ENCODE measurements around the gene WWOX. TPM values are rescaled to one million over a fixed set of nuclear protein-coding genes. Genes with fewer than 3 reads are reported as not detected.
A peak's percentile ranks its signal among the peaks of the same experiment; 100 is the strongest.

Gene WWOX
- total RNA-seq, 4 donors from 2014 or later: 76.8 to 102 (median 83.6) TPM

- H3K9me3 ChIP-seq: no peaks in the 10 kb centered on the region
- TF ChIP-seq EP300 (IDR thresholded peaks at IDR 0.05) (no peak), POLR2A (IDR thresholded peaks at IDR 0.05) (no peak), CTCF (IDR thresholded peaks at IDR 0.05) (no peak)
- H3K4me3 ChIP-seq: no peak overlapping the region
- H3K36me3 ChIP-seq: no peaks in the 10 kb centered on the region
- H3K4me1 ChIP-seq: peaks cover 0 to 28% (median 11%) of the 10 kb centered on the region in 4 donors
- H3K27ac ChIP-seq: peak overlapping the region in 1 of 4 donors; percentile 3
- peak in 1 of 2 donors; percentile 40 for DNase-seq (ENCODE audit: low spot score in 2 of 2)
- 91 to 93% methylated on average over 1 of the region's 1 CpG for WGBS, 2 donors
- no peaks in the 10 kb centered on the region for H3K27me3 ChIP-seq
These were observed 1028.3 kb downstream of the WWOX start for GRCh38 chr16:79127766-79128165.

- no peaks in the 10 kb centered on the region for H3K36me3 ChIP-seq
- H3K4me3 ChIP-seq: no peak overlapping the region
- no peak for DNase-seq (ENCODE audit: low spot score in 2 of 2)
- no peaks in the 10 kb centered on the region for H3K27me3 ChIP-seq
- H3K27ac ChIP-seq: peak overlapping the region in 2 of 4 donors; percentile 48 to 72
- peaks cover 0 to 34% (median 13%) of the 10 kb centered on the region in 4 donors for H3K4me1 ChIP-seq
- TF ChIP-seq EP300 (IDR thresholded peaks at IDR 0.05) (peak in 1 of 2 donors; percentile 57), POLR2A (IDR thresholded peaks at IDR 0.05) (no peak), CTCF (IDR thresholded peaks at IDR 0.05) (no peak)
- WGBS, 2 donors: 53 to 60% methylated on average over 5 of the region's 5 CpGs
- H3K9me3 ChIP-seq: no peaks in the 10 kb centered on the region
These were observed 1029.3 kb downstream of the WWOX start for GRCh38 chr16:79128706-79129105.

- Histone ChIP-seq H3K36me3 (no peaks in the 10 kb centered on the region), H3K9me3 (no peaks in the 10 kb centered on the region), H3K27ac (peak overlapping the region in 2 of 4 donors; percentile 51 to 54), H3K27me3 (no peaks in the 10 kb centered on the region), H3K4me3 (no peak overlapping the region), H3K4me1 (peaks cover 0 to 34% (median 11%) of the 10 kb centered on the region in 4 donors)
- no peak for TF ChIP-seq EP300 (IDR thresholded peaks at IDR 0.05)
- TF ChIP-seq CTCF (IDR thresholded peaks at IDR 0.05): no peak
- no peak for TF ChIP-seq POLR2A (IDR thresholded peaks at IDR 0.05)
- no peak for DNase-seq (ENCODE audit: low spot score in 2 of 2)
- 61 to 72% methylated on average over 7 of the region's 7 CpGs for WGBS, 2 donors
These were observed 1031.2 kb downstream of the WWOX start for GRCh38 chr16:79130616-79131015.

- 87 to 92% methylated on average over 6 of the region's 6 CpGs for WGBS, 2 donors
These were observed 1032.0 kb downstream of the WWOX start for GRCh38 chr16:79131321-79132075.

More at GRCh38 chr16:79131321-79132075, 1032.0 kb downstream of the WWOX start:
- Histone ChIP-seq H3K9me3 (no peaks in the 10 kb centered on the region), H3K4me3 (no peak overlapping the region), H3K27ac (peak overlapping the region in 2 of 4 donors; percentile 51 to 54), H3K36me3 (no peaks in the 10 kb centered on the region), H3K27me3 (no peaks in the 10 kb centered on the region), H3K4me1 (peaks cover 0 to 34% (median 9%) of the 10 kb centered on the region in 4 donors)
- no peak for TF ChIP-seq CTCF (IDR thresholded peaks at IDR 0.05)
- TF ChIP-seq EP300 (IDR thresholded peaks at IDR 0.05): peak in 1 of 2 donors; percentile 10
- no peak for TF ChIP-seq POLR2A (IDR thresholded peaks at IDR 0.05)
- DNase-seq (ENCODE audit: low spot score in 2 of 2): no peak
